T-helper 1 cell (primary cell): ENCODE measurements around the gene PLA2G4D.

Experiments
- DNase-seq, 5 donors: peaks; one replicate each; pipeline ENCODE4 v3.0.0-alpha.2; 2012 to 2020
- total RNA-seq, 4 donors: gene quantifications; one replicate each; lab custom pipeline; 2026; lab: John Stamatoyannopoulos, UW

PLA2G4D gene
- 0 reads per million in 4 donors for total RNA-seq

DNA sequence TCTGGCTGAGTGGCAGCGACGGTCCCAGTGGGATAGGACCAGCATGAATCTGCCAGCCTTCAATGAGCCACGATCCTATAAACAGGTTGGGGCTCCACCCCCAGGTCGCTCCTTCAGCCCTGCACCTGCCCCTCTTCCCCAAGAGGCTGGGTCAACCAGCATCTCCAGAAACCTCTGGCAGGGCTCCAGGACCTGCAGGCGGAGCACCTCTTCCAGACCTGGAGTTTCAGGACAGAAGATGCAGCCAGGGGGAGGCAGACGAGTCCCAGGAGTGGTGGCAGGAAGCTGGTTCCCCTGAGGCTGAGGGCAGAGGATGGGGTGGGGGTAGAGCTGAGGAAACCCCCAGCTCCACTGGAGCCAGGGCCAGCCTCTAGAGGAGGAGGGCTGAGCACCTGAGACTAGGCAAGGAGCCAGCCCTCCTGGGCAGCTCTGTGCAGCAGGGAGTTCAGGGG is at the start of gene PLA2G4D:
Gene PLA2G4D, minus strand, starts transcription at position 51 of the 452 bp plus-strand sequence. CDS start 103 bp downstream, outside the sequence.
- no peak for DNase-seq

GRCh38 chr15:42143356-42143755 is 49.0 kb upstream of the PLA2G4D start:
- no peak for DNase-seq

GRCh38 chr15:42141795-42142667 is 47.7 kb upstream of the PLA2G4D start:
- no peak for DNase-seq

- DNase-seq, result no peak
Observed at GRCh38 chr15:42141246-42141645, 46.9 kb upstream of the PLA2G4D start.

DNA sequence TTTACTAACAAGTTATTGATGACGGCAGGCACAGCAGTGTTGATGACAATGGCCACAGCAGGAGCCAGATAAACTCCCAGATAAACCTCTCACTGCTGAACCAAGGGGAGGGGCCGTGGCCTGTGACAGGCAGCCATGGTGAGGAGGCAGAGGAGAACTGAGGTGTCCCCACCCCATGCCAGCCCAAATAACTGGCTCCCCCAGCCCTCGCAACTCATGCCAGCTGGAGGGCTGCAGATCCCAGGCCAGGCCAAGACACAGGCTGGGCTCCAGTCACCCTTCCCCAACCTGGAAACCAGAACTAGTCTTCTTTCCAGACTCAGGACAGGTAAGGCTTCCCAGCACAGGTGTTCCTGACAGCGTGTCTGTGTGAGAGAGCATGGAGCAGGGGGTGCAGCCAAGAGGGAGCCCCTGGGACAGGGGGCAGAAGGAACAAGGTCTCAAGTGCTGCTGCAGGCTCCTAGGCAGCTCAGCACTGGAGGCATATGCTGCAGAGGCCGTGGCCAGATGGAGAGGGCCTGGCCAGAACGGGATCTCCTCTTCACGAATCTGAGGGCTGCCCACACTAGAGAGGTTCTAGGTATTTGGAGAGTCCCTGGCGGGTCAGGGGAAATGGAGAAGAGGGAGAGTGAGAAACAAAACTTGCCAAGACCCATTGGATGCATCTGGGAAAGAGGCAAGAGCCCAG is 46.2 kb upstream of the PLA2G4D start:
- peak in 1 of 5 donors; percentile 3 for DNase-seq

DNA sequence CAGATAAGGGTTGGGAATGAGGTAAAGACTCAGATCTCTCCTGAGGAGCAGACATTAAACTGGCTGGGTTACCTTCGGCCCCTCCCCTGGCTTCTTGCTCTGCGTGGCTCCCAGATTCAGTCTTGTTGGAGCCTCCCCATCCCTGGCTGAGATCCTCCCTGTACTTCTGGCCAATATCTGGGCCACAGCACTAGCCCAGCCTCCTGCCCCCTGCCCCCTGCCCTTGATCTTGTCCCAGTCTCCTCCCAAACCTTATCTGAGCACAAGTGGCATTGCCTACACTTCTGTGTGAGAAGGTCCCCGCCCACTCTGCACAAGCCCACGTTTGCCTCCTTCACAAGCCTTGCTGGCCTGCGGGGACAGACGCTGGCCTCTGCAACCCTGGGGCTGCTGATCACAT is 45.2 kb upstream of the PLA2G4D start:
- DNase-seq, result peak in 1 of 5 donors; percentile 2

GRCh38 chr15:42138968-42139386 is 44.6 kb upstream of the PLA2G4D start:
- no peak for DNase-seq

DNA sequence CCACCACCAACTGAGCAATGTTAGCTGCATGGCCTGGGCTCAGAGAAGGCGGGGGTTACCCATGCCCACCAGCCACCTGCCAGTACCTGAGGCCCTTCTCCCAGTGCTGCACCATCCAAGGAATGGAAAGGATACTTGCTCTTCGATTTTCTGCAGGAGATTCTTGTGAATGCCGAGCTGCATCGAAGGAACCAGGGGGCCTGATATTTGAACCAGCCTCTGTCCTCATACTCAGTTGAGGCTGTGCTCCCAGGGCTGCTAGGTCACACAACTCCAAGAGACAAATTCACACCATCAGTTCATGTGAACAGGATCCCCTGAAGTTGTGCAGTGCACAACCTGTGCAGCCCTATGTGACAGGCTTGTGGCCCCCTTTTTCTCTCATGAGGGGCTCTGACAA is 44.0 kb upstream of the PLA2G4D start:
- DNase-seq, result no peak

DNA sequence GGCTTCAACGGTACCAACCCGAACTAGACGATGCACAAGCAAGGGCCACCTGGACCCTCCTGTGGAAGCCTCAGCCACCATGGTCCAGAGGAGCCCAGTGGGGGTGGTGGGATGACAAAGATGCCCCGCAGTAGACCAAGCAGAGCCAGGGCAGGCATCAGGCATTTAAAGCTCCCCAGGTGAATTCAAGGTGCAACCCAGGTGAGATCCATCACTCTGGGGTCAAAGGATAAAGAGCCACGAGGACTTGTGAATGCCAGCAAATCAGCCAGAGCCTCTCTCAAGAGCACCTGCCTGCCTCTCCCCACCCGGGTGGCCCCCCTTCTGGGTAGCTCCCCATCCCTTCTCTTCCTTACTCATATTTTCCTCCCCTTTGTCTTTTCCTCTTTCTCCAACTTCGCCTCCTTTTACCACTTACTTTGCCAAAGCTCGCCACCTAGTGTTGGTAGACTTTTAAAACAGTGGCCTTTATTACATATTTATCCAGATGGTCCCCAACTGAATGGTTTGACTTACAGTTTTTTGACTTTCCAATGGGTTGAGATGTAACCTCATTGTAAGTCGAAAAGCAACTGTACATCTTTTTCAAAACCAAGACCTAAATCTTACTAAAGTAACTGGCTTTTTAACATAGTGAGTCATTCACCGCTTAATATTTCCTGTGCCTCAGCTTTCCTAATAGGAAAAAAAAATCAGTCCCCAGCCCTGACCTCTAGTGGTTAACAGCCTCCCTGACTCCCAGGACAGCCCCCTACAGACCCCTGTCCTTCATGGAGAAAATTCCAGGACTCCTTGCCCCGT is 43.3 kb upstream of the PLA2G4D start:
- peak in 2 of 5 donors; percentile 5 to 22 for DNase-seq

DNA sequence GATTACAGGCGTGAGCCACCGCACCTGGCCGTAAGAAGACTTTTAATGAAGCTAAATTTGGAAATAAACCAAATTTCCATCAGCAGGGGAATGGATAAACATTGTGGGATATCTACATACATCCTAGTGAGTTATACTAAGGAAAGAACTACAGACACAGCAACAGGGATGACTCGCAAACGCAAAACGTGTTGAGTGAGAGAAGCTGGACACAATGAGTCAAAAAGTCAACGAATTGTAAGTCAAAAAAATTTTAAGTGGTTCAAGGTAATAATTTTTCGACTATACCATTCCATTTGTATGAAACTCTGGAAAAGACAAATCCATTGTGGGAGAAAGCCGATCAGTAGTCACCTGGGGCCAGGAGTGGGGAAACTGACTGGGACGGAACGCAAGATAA is 42.2 kb upstream of the PLA2G4D start:
- DNase-seq, result no peak

GRCh38 chr15:42135351-42135750 is 41.0 kb upstream of the PLA2G4D start:
- no peak for DNase-seq

- no peak for DNase-seq
Observed at GRCh38 chr15:42134617-42135245, 40.4 kb upstream of the PLA2G4D start.

DNA sequence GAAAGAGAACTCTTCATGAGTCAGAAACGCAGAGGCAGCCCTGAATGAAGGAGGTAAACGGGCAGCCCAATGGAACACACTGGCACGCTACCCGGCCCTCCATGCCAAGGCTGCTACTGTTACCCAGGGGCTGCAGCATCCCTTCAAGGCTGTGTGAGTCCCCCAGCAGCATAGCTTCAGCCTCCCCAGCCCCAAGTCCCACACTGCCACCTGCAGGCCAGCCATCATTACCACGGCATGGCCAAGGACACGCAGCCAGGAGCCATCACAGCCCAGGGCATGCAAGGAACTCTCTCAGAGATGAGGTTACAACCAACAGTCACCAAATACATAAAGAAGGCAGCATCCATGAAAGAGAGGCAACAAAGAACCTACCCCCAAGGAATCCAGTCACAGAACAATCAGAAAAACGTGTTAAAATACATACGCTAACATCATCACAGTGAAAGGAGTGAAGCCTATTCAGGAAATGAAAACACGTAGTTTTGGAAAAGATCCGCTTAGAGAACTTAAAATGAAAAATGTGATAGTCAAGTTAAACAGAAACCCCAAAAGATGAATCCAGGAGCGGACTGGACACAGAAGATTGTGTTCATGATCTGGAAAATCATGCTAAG is 39.6 kb upstream of the PLA2G4D start:
- DNase-seq, result peak in 3 of 5 donors; percentile 21 to 42 (median 22)

DNA sequence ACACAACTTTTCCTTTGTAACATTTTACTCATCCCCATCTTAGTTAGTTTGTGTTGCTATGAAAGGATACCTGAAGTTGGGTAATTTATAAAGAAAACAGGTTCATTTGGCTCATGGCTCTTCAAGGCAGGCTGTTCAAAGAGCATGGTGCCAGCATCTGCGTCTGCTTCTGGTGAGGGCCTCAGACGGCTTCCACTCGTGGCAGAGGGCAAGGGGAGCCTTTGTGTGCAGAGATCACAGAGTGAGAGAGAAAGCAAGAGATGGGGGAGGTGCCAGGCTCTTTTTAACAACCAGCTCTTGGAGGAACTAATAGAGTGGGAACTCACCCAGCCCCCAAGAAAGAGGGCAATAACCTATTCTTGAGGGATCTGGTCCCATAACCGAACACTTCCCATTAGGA is 39.0 kb upstream of the PLA2G4D start:
- no peak for DNase-seq

DNA sequence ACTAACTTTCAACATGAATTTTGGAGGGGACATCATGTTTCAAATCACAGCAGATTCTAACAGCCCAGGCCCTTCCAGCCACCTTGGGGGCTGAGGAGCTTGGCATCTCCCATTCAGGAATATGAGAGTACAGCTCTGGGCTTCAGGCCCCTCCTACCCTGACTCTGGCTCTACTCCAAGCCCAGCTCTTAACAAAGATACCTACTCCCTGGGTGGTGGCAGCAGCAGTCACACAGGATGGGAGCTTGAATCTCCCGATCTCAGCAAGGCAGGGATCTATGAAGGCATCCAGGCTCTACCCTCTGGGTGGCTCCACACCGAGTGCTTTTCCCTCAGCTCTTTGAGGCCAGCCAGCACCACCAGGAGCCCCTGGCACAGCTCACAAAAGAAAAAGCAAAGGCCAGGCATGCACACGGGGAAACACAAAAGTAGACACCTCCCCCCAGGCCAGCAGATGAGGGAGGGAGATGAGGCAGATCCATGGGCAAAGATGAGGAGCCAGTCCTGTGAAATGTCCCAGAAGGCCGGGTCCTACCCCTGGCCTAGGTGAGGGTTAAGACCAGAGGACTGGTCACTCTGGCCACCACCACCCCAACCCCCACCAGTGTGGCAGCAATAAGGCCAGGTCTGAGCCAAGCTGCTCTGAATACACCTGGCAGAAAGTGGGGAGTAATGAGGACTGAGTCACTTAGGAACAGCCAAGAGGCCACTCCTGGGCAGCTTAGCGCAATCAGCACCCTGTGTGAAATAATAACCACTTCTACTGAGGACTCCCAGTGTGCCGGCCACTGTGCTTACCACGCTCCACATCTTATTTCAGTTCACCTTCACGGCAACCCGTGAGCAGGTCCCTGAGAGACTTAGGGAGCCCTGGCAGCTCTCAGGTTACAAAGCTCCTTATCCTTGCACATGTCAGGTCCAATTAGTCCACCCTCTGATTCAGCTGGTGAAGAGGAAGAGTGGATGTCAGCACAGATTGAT is 37.8 kb upstream of the PLA2G4D start:
- no peak for DNase-seq

DNA sequence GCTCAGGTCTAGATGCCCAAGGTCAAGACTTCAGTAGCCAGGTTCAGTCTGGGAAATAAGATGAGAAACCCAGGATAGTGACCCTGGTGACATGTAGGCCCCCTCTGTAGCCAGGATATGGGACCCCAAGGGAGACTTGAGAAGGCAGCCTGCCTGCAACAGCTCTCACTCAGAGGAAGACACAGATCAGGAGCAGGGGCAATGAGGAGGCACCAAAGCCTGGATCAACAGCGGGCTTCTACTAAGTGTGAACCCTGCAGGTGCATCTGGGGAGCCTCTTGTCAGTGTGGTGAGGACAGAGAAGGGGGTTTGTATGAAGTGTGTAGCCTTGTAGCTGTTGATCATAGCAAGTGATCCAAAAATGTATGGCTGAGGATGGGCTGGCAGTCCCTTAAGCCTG is 36.6 kb upstream of the PLA2G4D start:
- DNase-seq, result no peak

GRCh38 chr15:42130246-42130986 is 36.1 kb upstream of the PLA2G4D start:
- DNase-seq, result no peak

DNA sequence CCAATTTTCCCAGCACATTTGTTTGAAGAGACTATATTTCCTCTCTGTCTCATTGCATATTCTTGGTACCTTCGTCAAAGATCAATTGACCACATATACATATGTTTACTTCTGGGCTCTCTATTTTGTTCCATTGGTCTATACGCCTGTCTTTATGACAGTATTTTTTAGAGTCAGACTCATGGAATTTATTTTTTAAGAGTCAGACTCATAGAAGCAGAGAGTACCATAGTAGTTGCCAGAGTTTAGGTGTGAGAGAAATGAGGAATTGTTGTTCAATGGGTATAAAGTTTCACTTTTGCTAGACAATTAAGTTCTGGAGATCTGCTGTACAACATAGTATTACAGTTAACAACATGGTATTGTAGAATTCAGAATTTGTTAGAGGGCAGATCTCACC is 35.0 kb upstream of the PLA2G4D start:
- no peak for DNase-seq

- no peak for DNase-seq
Observed at GRCh38 chr15:42128476-42128875, 34.1 kb upstream of the PLA2G4D start.

- no peak for DNase-seq
Observed at GRCh38 chr15:42123546-42123945, 29.2 kb upstream of the PLA2G4D start.
